GM19455 (cell line): Measurements from ENCODE around the gene TTC23L.

Experiments
- ATAC-seq: cut with Tn5 transposase; IDR thresholded peaks from one replicate; pipeline ENCODE4 v1.9.1; 2021; ENCODE audit not compliant: unreplicated experiment

TTC23L gene

GRCh38 chr5:34868791-34869190 lies 29.8 kb downstream of the TTC23L start:
- no peak for ATAC-seq

DNA sequence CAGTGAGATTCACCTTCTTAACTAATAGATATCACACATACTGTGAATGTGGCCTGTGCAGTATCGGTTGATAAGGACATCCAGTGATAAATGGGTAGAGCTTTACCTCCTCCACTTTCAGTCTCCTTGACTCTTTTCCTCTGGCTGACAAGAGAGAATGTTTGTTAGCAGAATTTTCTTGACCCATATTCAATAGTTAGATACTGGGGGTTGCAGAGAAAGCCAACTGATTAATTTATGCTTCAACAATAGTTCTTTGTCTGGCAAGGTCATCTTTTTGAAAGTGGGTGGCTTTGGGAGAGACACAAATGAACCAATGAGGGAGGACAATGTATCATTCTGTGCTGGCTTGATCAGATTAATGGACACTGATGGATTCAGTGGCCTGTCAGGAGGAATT lies 30.3 kb downstream of the TTC23L start:
- no peak for ATAC-seq

GRCh38 chr5:34870382-34870781 lies 31.4 kb downstream of the TTC23L start:
- no peak for ATAC-seq

DNA sequence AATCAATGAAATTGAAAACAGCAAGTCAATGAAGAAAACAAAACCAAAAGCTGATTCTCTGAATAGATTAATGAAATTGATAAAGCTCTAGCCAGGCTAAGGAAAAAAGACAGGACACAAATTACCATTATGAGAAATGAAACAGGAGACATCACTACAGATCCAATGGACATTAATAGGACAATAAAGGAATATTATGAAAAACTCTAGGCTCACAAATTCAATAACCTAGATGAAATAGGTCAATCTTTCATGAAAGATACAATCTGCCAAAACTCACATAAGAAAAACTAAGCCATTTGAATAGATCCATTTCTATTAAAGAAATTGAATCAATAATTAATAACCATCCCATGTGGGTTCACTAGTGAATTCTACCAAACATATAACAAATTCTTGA lies 37.3 kb downstream of the TTC23L start:
- no peak for ATAC-seq

- no peak for ATAC-seq
These were observed 42.3 kb downstream of the TTC23L start for GRCh38 chr5:34881246-34881645.

GRCh38 chr5:34886392-34887119 lies 47.6 kb downstream of the TTC23L start:
- ATAC-seq = no peak

- ATAC-seq = no peak
These were observed 50.4 kb downstream of the TTC23L start for GRCh38 chr5:34889394-34889793.

DNA sequence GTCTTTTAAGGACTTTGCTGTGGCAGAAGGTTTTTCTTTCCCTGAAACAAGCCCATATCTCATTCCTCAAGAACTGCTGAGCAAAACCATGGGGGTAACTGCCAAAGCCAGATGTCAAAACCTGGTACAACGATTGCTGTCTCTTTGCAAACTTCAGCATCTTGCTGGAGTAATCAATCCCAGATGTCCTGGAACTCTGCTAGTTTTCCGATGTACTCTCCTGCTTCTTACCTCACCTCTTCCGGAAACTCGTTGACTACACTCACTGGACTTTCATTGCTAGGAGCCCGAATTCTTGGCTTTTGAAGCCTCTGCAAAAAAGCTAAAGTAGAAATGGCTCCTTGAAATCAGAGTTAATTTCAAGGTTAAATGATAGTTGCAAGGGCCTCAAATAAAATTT lies 53.0 kb downstream of the TTC23L start:
- no peak for ATAC-seq

- ATAC-seq = no peak
These were observed 53.5 kb downstream of the TTC23L start for GRCh38 chr5:34892414-34892813.

GRCh38 chr5:34894716-34895115 lies 55.8 kb downstream of the TTC23L start:
- ATAC-seq = no peak

- ATAC-seq = no peak
These were observed 56.9 kb downstream of the TTC23L start for GRCh38 chr5:34895641-34896419.

GRCh38 chr5:34897646-34898045 lies 58.7 kb downstream of the TTC23L start:
- no peak for ATAC-seq

- peak; percentile 80 for ATAC-seq
These were observed 59.4 kb downstream of the TTC23L start for GRCh38 chr5:34898258-34898895.

DNA sequence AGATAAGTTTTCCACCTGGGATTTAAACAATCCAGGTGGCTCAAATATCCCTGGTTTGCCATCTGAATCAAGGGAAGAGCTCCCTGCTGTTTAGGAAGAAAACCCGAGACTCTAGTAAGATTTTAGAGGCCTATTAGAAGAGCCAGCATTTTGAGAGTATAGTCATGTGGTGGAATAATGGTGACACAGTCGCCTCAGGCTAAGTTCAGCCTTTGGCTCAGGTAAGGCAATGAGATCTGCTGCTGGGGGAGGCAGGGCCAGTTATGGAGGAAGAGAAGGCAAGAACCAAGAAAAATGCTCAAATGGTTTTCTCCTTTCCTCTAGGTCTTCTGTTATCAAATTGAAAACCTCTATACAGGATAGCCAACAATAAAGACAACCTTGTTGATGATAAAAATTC lies 60.1 kb downstream of the TTC23L start:
- ATAC-seq = no peak

DNA sequence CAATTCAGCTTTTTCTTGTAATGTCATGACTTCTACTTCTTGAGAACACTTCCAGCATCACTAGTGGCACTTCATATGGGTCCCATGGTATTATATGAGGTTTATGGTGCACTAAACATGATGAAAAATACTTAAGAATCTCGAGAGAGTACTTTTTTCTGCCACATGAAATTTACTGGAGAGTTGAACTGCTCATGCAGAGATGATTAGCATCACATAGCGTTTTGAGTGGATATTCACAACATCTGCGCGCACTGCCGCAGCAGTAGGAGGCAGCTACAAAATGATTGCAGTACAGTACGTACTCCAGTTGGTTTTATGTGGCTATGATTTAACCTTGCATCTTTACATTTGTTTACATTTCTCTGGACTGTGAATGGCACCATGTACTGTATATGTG lies 61.7 kb downstream of the TTC23L start:
- no peak for ATAC-seq

GRCh38 chr5:34903260-34903659 lies 64.3 kb downstream of the TTC23L start:
- ATAC-seq = no peak

DNA sequence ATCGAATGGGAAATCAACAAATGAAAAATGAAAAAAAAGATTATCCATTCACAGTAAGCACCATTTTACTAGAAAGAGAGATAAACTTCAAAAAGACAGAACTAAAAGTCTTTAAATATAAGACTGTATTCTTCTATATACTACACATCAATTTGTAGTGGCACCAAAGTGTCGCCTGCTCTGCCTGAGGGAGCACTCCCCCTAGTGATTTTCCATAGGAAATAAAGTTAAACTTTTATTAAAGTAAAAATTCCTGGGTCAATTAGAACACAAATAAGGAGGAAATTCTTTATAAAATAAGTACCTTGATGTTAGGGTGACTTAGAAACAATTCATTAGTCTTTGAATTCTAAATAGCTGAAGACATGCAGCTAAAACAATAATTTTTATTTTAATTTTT lies 66.6 kb downstream of the TTC23L start:
- no peak for ATAC-seq

DNA sequence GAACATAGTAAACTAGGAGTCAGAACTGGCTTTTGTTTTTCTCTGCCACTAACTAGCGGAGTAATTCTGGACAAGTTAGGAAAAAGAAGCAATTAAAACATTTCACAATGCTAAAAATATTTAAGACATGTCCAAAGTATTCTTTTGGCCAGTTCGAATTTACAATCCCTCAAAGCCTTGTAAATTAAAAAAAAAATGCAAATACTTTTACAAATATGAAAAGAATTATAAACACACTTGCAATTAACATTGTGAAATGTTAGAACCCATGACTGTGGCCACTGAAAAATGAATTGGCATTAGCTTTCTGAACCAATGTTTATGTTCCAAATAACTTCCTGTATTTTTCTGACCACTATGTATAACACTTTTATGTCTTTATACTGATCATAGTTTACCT lies 74.1 kb downstream of the TTC23L start:
- no peak for ATAC-seq

DNA sequence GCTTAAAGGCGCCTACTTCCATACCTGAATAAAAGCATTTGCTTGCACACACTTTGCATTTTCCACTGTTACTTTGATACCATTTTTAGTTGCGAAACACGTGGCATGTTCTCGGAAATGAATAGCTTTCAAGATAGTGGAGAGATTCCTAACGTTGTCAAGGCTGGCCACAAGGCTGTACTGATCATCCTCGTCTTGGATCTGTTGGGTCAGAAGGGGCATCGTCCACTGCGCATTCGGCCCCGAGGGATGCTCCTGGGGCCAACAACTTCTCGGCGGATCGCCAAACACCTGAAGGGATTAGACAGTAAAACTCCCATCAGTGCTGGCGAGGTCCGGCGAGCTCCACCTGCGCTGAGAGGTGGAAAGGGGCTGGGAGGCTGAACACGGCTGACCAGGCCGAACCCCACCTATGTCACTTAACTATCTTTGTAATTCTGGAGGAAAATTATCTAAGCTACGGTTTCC lies 75.7 kb downstream of the TTC23L start:
- peak; percentile 19 for ATAC-seq

DNA sequence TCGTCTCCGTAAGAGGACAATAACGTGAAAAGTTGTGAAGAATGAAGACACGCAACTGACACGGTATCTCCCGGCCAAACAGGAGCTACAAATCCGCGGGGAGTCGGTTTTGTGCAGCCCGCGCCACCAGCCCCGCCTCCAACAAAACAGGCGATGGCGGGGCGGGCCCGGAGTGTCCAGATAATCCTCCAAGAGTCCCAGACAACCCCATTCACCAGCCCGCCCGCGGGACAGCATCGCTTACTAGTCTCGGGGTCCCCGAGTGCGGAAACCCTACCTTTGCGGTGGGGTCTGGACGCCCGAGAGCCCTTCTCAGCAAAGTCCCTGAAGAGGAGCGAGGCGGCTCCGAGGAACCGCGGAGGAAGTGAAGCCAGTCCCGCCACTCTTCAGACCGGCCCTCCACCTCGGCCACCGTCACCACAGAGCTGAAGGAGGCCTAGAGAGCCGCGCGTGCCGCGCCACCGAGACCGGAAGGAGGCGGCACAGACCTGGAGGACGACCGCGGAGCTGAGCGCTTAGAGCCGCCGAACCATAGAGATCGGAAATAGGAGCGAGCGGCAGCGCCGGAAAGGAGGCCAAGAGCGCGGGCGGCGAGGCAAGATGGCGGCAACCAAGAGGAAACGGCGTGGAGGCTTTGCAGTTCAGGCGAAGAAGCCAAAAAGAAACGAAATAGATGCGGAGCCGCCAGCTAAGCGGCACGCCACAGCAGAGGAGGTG lies 76.3 kb downstream of the TTC23L start, which contains the start of the genes BRIX1 and RAD1:
Gene BRIX1 (plus strand): TSS at position 573 of the 717 bp plus-strand sequence. CDS start 28 bp downstream, at position 601.
Gene RAD1 (minus strand): TSS at position 366 of the 717 bp plus-strand sequence. CDS start 612 bp downstream, outside the sequence.
- peak; percentile 99 for ATAC-seq

DNA sequence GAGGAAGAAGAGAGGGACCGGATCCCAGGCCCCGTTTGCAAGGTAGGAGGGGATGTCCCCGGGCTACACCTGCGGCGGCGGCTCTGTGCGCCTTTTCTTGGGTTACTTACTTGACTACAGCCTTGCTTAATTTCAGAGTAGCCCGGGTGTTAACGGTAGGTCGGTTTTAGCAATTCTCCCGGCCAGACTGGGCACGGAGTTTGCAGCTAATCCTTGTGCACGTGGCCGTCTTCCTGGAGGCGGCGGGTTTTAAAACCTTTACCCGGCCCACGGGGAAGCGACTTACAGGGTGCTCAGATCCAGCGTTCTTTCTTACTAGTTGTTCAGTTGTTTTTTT lies 76.9 kb downstream of the TTC23L start:
- ATAC-seq = peak; percentile 5
